Loucy (cell line): ENCODE results near the gene NAV1.

ENCODE experiments used
- H2AFZ ChIP-seq: fragments of 200-600 bp; sonication (generic); 2 replicates; pipeline ENCODE4 v1.6.0; 2016; ENCODE audit warnings: antibody characterized with exemption, mild to moderate bottlenecking, low read length, moderate library complexity
- H3F3A ChIP-seq: fragments of 200-600 bp; 2 replicates; pipeline ENCODE4 v1.6.0; 2016; ENCODE audit warnings: antibody characterized with exemption, low read depth, mild to moderate bottlenecking
- H3K27me3 ChIP-seq: fragments of 200-600 bp; sonication (generic); 2 replicates; pipeline ENCODE4 v1.6.1; 2014; ENCODE audit warnings: low read length, mild to moderate bottlenecking; ENCODE audit not compliant: insufficient read depth, poor library complexity, severe bottlenecking
- H3K36me3 ChIP-seq: fragments of 200-600 bp; sonication (generic); 2 replicates; pipeline ENCODE4 v1.6.1; 2016; ENCODE audit warnings: low read length; ENCODE audit not compliant: insufficient read depth
- H3K4me1 ChIP-seq: fragments of 200-600 bp; sonication (generic); 2 replicates; pipeline ENCODE4 v1.5.1; 2014; ENCODE audit warnings: low read length, mild to moderate bottlenecking; ENCODE audit not compliant: insufficient read depth, poor library complexity, severe bottlenecking
- H3K4me2 ChIP-seq: fragments of 200-600 bp; sonication (generic); 2 replicates; pipeline ENCODE4 v1.6.0; 2014; ENCODE audit warnings: antibody characterized with exemption, low read length, low read depth, mild to moderate bottlenecking; ENCODE audit not compliant: poor library complexity, severe bottlenecking
- H3K4me3 ChIP-seq: fragments of 200-600 bp; sonication (generic); 2 replicates; pipeline ENCODE4 v1.5.1; 2014; ENCODE audit warnings: low read length, mild to moderate bottlenecking, mixed read lengths; ENCODE audit not compliant: poor library complexity, severe bottlenecking
- H3K79me2 ChIP-seq: fragments of 200-600 bp; sonication (generic); 2 replicates; pipeline ENCODE4 v1.6.1; 2014; ENCODE audit warnings: low read length; ENCODE audit not compliant: insufficient read depth
- H3K9ac ChIP-seq: fragments of 200-600 bp; sonication (generic); 2 replicates; pipeline ENCODE4 v1.6.0; 2014; ENCODE audit warnings: mild to moderate bottlenecking, low read depth, low read length, moderate library complexity; ENCODE audit not compliant: poor library complexity, severe bottlenecking
- H3K9me2 ChIP-seq: fragments of 200-600 bp; sonication (generic); replicated peaks from 2 replicates; pipeline ENCODE4 v1.6.1; 2016; ENCODE audit warnings: low read depth, low read length, mixed read lengths
- H3K9me3 ChIP-seq: fragments of 200-600 bp; sonication (generic); 2 replicates; pipeline ENCODE4 v1.6.1; 2014; ENCODE audit warnings: mild to moderate bottlenecking, antibody characterized with exemption, low read length, low read depth; ENCODE audit not compliant: insufficient read depth
- H4K20me1 ChIP-seq: fragments of 200-600 bp; sonication (generic); 2 replicates; pipeline ENCODE4 v1.6.0; 2014; ENCODE audit warnings: antibody characterized with exemption, low read length, mild to moderate bottlenecking; ENCODE audit not compliant: insufficient read depth, poor library complexity, severe bottlenecking
- EZH2phosphoT487 ChIP-seq: fragments of 200-600 bp; IDR thresholded peaks from 2 replicates; pipeline ENCODE4 v1.6.1; 2018; ENCODE audit warnings: antibody characterized with exemption, mild to moderate bottlenecking, moderate library complexity, borderline replicate concordance
- TF ChIP-seq, protein P1 (sequence below): fragments of 200-600 bp; sonication (generic); conservative IDR thresholded peaks from 2 replicates; pipeline ENCODE4 v1.5.1; 2014; ENCODE audit warnings: mild to moderate bottlenecking, antibody characterized with exemption, low read length

The NAV1 gene

DNA sequence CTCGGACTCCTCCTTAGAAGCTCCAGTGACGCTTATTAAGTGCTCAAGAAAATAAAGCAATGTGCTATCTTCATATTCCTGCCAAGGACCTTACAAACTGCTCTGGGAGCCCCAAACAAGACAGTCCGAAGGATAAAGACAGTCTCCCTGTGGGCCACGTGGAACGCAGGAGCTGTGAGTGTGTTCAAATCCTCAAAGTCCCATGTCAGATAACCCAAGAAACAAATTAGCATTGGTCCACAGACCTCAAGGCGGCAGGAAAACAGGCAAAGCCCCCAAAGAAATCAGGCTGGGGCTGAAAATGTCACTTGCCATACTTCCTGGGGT, 3.0 kb upstream of the NAV1 start:
- H3K27me3 ChIP-seq, result peaks cover 27% of the 10 kb centered on the region

DNA sequence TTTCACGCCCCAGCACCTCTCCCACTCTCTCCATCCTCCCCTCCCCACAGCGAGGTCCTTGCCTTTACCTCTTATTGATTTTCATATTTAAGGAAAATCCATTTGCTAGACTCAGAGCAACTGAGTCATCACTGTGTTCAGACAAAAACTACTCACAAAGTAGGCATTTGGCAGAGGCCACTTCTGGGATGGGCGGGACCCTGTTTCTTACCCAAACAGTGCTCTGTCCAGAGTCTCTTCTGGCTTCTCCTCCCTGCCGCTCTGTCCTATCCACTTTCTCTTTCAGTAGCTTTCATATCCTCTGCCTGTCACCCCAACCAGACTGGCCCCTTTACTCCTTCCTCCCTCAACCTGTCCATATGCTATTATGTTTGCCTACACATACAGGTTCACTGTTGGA, 2.4 kb upstream of the NAV1 start:
- Histone ChIP-seq H3K4me3 (no peak overlapping the region), H3K27me3 (peaks cover 29% of the 10 kb centered on the region), H3K79me2 (no peaks in the 10 kb centered on the region), H3K36me3 (no peaks in the 10 kb centered on the region), H3F3A (no peaks in the 10 kb centered on the region), H3K4me2 (no peak overlapping the region), H3K9ac (no peak overlapping the region), H4K20me1 (no peaks in the 10 kb centered on the region), H3K9me3 (no peaks in the 10 kb centered on the region), H2AFZ (no peak overlapping the region), H3K4me1 (peaks cover 15% of the 10 kb centered on the region), H3K9me2 (no peaks in the 10 kb centered on the region)
- TF ChIP-seq, protein P1, sequence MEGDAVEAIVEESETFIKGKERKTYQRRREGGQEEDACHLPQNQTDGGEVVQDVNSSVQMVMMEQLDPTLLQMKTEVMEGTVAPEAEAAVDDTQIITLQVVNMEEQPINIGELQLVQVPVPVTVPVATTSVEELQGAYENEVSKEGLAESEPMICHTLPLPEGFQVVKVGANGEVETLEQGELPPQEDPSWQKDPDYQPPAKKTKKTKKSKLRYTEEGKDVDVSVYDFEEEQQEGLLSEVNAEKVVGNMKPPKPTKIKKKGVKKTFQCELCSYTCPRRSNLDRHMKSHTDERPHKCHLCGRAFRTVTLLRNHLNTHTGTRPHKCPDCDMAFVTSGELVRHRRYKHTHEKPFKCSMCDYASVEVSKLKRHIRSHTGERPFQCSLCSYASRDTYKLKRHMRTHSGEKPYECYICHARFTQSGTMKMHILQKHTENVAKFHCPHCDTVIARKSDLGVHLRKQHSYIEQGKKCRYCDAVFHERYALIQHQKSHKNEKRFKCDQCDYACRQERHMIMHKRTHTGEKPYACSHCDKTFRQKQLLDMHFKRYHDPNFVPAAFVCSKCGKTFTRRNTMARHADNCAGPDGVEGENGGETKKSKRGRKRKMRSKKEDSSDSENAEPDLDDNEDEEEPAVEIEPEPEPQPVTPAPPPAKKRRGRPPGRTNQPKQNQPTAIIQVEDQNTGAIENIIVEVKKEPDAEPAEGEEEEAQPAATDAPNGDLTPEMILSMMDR, result no peak
- no peak for TF ChIP-seq EZH2phosphoT487

More for the DNA sequence above, 3.0 kb upstream of the NAV1 start:
- Histone ChIP-seq H3K36me3 (no peaks in the 10 kb centered on the region), H3K4me2 (no peak overlapping the region), H2AFZ (no peak overlapping the region), H3K79me2 (no peaks in the 10 kb centered on the region), H3F3A (no peaks in the 10 kb centered on the region), H3K4me1 (peaks cover 22% of the 10 kb centered on the region), H3K9ac (no peak overlapping the region), H3K9me2 (no peaks in the 10 kb centered on the region), H4K20me1 (no peaks in the 10 kb centered on the region), H3K4me3 (no peak overlapping the region), H3K9me3 (no peaks in the 10 kb centered on the region)
- TF ChIP-seq, protein P1, result no peak
- no peak for TF ChIP-seq EZH2phosphoT487

DNA sequence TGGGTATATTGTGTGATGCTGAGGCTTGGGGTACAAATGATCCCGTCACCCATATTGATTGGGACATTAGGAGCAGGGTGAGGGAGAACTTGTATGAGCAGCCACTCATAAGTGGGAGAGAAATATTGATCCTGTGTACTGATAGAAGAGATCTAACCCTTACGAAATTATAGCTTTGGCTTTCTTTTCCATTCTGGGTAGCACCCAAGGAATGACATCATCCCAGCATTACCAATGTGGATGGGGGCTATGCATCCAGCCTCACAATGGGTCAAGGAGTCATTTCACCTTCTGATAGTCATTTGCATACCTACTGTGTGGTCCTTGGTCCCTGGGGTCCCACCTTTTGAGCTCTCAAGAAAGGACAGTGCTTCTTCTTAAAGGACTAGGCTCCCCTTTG, 1.9 kb upstream of the NAV1 start:
- Histone ChIP-seq H4K20me1 (no peaks in the 10 kb centered on the region), H3K4me2 (no peak overlapping the region), H3K4me3 (no peak overlapping the region), H3K79me2 (no peaks in the 10 kb centered on the region), H2AFZ (no peak overlapping the region), H3F3A (no peaks in the 10 kb centered on the region), H3K9me3 (no peaks in the 10 kb centered on the region), H3K9me2 (no peaks in the 10 kb centered on the region), H3K4me1 (peaks cover 11% of the 10 kb centered on the region), H3K9ac (no peak overlapping the region), H3K27me3 (peaks cover 29% of the 10 kb centered on the region), H3K36me3 (no peaks in the 10 kb centered on the region)
- no peak for TF ChIP-seq EZH2phosphoT487
- TF ChIP-seq, protein P1, result no peak
